Spleen (tissue), 7 donors: ENCODE measurements around the gene MYLK.

Experiments used
- POLR2A ChIP-seq, 3 donors: fragments of 450-650 bp; IDR thresholded peaks; one replicate each; pipeline ENCODE4 v1.5.1; 2017; ENCODE audit warnings: antibody characterized with exemption in 3 of 3, mild to moderate bottlenecking in 1 of 3
- POLR2AphosphoS5 ChIP-seq, 3 donors: sonication (generic); formaldehyde crosslinking; IDR thresholded peaks; one replicate each; pipeline ENCODE4 v1.5.1; 2017; ENCODE audit warnings: antibody characterized with exemption in 3 of 3
- TF ChIP-seq, protein P1 (sequence below), 11 experiments: fragments of 200-600 bp in 7 of 11; fragments of 450-650 bp in 4 of 11; sonication (generic) in 4 of 11; IDR thresholded peaks in 8 of 11; conservative IDR thresholded peaks in 3 of 11; 1 replicate in 7 of 11; 2 replicates in 4 of 11; pipeline versions ENCODE4 v1.4.0 to v1.8.0; 2016 to 2021; ENCODE audit warnings: antibody characterized with exemption in 11 of 11, inconsistent platforms in 4 of 11, mild to moderate bottlenecking in 1 of 11
- donor health status: DM: no; HTN: no; CAD: no; lungs with moderate emphysema.
- donor health status: DM: no; HTN: no; CAD: no.
- donor health status: DM: no; HTN: no; CAD: no.

DNA sequence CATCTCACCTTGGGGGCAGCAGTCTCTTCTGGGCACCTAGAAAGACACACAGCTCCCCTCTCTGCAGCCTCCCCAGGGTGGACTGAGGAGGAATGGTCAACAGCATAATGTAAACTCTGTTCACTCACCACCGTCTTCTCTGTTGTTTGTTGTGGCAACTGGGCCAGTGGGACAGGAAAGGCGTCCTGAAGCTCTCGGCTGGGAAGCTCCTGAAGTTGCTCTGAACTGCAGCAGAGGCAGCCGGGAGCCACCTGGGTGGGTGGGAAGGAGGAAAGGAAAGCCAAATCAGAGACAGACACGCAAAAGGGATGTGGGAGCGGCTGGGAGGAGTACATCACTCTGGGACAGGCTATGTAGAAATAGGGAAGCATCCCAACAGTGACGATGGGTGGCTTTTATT, 52.7 kb downstream of the MYLK start:
- TF ChIP-seq POLR2AphosphoS5 (IDR thresholded peaks at IDR 0.05): no peak
- TF ChIP-seq, protein P1, sequence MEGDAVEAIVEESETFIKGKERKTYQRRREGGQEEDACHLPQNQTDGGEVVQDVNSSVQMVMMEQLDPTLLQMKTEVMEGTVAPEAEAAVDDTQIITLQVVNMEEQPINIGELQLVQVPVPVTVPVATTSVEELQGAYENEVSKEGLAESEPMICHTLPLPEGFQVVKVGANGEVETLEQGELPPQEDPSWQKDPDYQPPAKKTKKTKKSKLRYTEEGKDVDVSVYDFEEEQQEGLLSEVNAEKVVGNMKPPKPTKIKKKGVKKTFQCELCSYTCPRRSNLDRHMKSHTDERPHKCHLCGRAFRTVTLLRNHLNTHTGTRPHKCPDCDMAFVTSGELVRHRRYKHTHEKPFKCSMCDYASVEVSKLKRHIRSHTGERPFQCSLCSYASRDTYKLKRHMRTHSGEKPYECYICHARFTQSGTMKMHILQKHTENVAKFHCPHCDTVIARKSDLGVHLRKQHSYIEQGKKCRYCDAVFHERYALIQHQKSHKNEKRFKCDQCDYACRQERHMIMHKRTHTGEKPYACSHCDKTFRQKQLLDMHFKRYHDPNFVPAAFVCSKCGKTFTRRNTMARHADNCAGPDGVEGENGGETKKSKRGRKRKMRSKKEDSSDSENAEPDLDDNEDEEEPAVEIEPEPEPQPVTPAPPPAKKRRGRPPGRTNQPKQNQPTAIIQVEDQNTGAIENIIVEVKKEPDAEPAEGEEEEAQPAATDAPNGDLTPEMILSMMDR (IDR thresholded peaks at IDR 0.05 in 8 of 11, conservative IDR thresholded peaks at IDR 0.05 in 3 of 11): no peak
- no peak for TF ChIP-seq POLR2A (IDR thresholded peaks at IDR 0.05)
